PC-3 (cell line): Measurements from ENCODE around the gene SRCAP. TPM values are rescaled to one million over a fixed set of nuclear protein-coding genes. Genes with fewer than 3 reads are reported as not detected.

Experiments used
- ATAC-seq: fragments of 200-7000 bp; cut with Tn5 transposase; 2 replicates; pipeline ENCODE4 v1.9.1; 2020; ENCODE audit warnings: mild to moderate bottlenecking, moderate library complexity
- BruUV-seq: library from RNA; stranded (reverse); fragments of 400-500 nt; replicated peaks from 2 replicates; lab custom pipeline; 2021; lab: Mats Ljungman, UMichigan
- CTCF ChIA-PET: fragments of 300-600 bp; sonication (Branson Sonifier 250); formaldehyde crosslinking; loops from one replicate; lab custom pipeline; 2022; ENCODE audit warnings: antibody characterized with exemption; lab: Charles Lee
- POLR2A ChIA-PET: fragments of 300-600 bp; sonication (Branson Sonifier 250); formaldehyde crosslinking; loops from one replicate; lab custom pipeline; 2022; ENCODE audit warnings: antibody characterized with exemption; ENCODE audit not compliant: unreplicated experiment; lab: Charles Lee
- DNase-seq: peaks from one replicate; pipeline ENCODE4 v3.0.0-alpha.2; 2015
- H2AFZ ChIP-seq: fragments of 300-600 bp; sonication (generic); 2 replicates; pipeline ENCODE4 v1.6.0; 2016; ENCODE audit warnings: antibody characterized with exemption, low read length
- H3F3A ChIP-seq: fragments of 300-600 bp; sonication (generic); one replicate; pipeline ENCODE4 v1.6.0; 2017; ENCODE audit warnings: antibody characterized with exemption, low read length, control low read depth, mild to moderate bottlenecking; ENCODE audit not compliant: unreplicated experiment
- H3K27ac ChIP-seq: fragments of 300-600 bp; sonication (generic); 2 replicates; pipeline ENCODE4 v1.5.1; 2016; ENCODE audit warnings: mild to moderate bottlenecking, low read length
- H3K27me3 ChIP-seq: fragments of 300-600 bp; sonication (generic); 2 replicates; pipeline ENCODE4 v1.6.1; 2016; ENCODE audit warnings: low read length, mixed read lengths
- H3K36me3 ChIP-seq: fragments of 300-600 bp; sonication (generic); 2 replicates; pipeline ENCODE4 v1.6.1; 2016; ENCODE audit warnings: low read depth, mixed run types, low read length, mixed read lengths
- H3K4me1 ChIP-seq: fragments of 300-600 bp; sonication (generic); 2 replicates; pipeline ENCODE4 v1.5.1; 2016; ENCODE audit warnings: low read length; ENCODE audit not compliant: insufficient read depth
- H3K4me2 ChIP-seq: fragments of 300-600 bp; sonication (generic); 2 replicates; pipeline ENCODE4 v1.6.0; 2016; ENCODE audit warnings: low read length
- H3K4me3 ChIP-seq: fragments of 300-600 bp; sonication (generic); 2 replicates; pipeline ENCODE4 v1.5.1; 2016; ENCODE audit warnings: mild to moderate bottlenecking, low read length, mixed read lengths
- H3K79me2 ChIP-seq: fragments of 300-600 bp; sonication (generic); 2 replicates; pipeline ENCODE4 v1.6.1; 2017; ENCODE audit warnings: low read length, mixed read lengths
- H3K9ac ChIP-seq: fragments of 300-600 bp; sonication (generic); 2 replicates; pipeline ENCODE4 v1.6.0; 2016; ENCODE audit warnings: mild to moderate bottlenecking, low read length
- H3K9me2 ChIP-seq: fragments of 300-600 bp; sonication (generic); replicated peaks from 2 replicates; pipeline ENCODE4 v1.6.1; 2016; ENCODE audit warnings: mixed run types, low read length, mixed read lengths
- H3K9me3 ChIP-seq: fragments of 300-600 bp; sonication (generic); 2 replicates; pipeline ENCODE4 v1.6.1; 2016; ENCODE audit warnings: low read length, mixed read lengths
- H4K20me1 ChIP-seq: fragments of 300-600 bp; sonication (generic); 2 replicates; pipeline ENCODE4 v1.6.1; 2016; ENCODE audit warnings: low read length, mixed read lengths
- EZH2 ChIP-seq: fragments of 300-600 bp; sonication (generic); IDR thresholded peaks from one replicate; pipeline ENCODE4 v1.6.1; 2017; ENCODE audit warnings: antibody characterized with exemption, mild to moderate bottlenecking, low read length; ENCODE audit not compliant: unreplicated experiment
- EZH2phosphoT487 ChIP-seq: fragments of 300-600 bp; sonication (generic); IDR thresholded peaks from 2 replicates; pipeline ENCODE4 v1.6.1; 2018; ENCODE audit warnings: mild to moderate bottlenecking, antibody characterized with exemption, low read length, borderline replicate concordance
- intact Hi-C: fragments of 100-400 bp; cut with micrococcal nuclease; formaldehyde crosslinking; loops from 2 replicates; pipeline ENCODE4 v1.9.0; 2023
- total RNA-seq: library from RNA; depleted of rRNA; stranded (reverse); fragments of >200 nt; gene quantifications from 2 replicates; pipeline ENCODE4 v1.2.3, GENCODE V29; 2014
- TF ChIP-seq, protein P1 (sequence below): fragments of 300-600 bp; sonication (generic); conservative IDR thresholded peaks from 2 replicates; pipeline ENCODE4 v1.5.1; 2017; ENCODE audit warnings: antibody characterized with exemption, low read depth, mild to moderate bottlenecking, low read length

Gene SRCAP
- total RNA-seq, 1 experiment from 2014 or later = 19.0 TPM

DNA sequence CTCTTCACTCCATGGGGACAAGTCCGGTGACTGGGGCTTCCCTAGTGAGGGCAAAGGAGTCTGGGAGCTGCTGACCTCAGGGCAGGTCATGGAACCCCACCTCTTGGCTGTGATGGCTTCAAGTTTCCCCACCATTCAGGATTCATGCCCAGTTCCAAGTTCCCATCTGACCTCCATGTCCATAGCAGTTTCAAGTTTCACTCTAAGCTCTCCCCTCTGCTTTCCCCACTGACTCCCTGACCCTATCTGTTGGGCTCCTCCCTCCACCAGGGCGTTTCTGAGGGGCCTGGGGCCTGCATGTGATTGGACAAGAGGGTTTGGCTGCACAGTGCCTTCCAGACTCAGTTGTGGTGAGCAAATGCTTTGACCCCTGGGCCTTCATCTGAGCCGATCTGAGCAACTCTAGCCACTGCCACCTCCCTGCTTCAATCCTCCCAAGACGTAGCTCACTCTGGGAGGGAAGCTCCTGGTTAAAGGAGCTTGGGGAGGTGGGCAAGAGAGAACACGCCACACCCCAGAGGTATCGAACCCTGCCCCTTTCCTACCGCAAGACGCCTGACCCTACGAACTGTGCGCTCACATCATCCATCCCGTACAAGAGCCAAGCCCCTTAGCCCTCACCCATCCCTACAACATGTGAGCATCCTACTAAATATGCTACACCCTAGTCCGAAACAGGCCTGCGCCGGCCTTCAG, 79.7 kb downstream of the SRCAP start:
- Histone ChIP-seq H3K9me2 (no peaks in the 10 kb centered on the region), H3K79me2 (no peaks in the 10 kb centered on the region), H3K27ac (no peak overlapping the region), H3K9ac (no peak overlapping the region), H3K36me3 (no peaks in the 10 kb centered on the region), H3K4me2 (no peak overlapping the region), H4K20me1 (no peaks in the 10 kb centered on the region), H3K9me3 (no peaks in the 10 kb centered on the region), H3K4me1 (peaks cover 5% of the 10 kb centered on the region), H3K4me3 (no peak overlapping the region), H3F3A (no peaks in the 10 kb centered on the region), H2AFZ (no peak overlapping the region), H3K27me3 (no peaks in the 10 kb centered on the region)
- CTCF ChIA-PET = no interaction called here
- intact Hi-C loops = no loop called here
- BruUV-seq = no TSS peak
- ATAC-seq = no peak
- TF ChIP-seq EZH2 (no peak), EZH2phosphoT487 (no peak)
- TF ChIP-seq, protein P1, sequence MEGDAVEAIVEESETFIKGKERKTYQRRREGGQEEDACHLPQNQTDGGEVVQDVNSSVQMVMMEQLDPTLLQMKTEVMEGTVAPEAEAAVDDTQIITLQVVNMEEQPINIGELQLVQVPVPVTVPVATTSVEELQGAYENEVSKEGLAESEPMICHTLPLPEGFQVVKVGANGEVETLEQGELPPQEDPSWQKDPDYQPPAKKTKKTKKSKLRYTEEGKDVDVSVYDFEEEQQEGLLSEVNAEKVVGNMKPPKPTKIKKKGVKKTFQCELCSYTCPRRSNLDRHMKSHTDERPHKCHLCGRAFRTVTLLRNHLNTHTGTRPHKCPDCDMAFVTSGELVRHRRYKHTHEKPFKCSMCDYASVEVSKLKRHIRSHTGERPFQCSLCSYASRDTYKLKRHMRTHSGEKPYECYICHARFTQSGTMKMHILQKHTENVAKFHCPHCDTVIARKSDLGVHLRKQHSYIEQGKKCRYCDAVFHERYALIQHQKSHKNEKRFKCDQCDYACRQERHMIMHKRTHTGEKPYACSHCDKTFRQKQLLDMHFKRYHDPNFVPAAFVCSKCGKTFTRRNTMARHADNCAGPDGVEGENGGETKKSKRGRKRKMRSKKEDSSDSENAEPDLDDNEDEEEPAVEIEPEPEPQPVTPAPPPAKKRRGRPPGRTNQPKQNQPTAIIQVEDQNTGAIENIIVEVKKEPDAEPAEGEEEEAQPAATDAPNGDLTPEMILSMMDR = no peak
- DNase-seq = no peak
- POLR2A ChIA-PET = interaction anchor here (0.7 kb wide), 1 partner anchor 39 kb away, joined by 4 read pairs; no protein-coding TSS in a partner anchor

DNA sequence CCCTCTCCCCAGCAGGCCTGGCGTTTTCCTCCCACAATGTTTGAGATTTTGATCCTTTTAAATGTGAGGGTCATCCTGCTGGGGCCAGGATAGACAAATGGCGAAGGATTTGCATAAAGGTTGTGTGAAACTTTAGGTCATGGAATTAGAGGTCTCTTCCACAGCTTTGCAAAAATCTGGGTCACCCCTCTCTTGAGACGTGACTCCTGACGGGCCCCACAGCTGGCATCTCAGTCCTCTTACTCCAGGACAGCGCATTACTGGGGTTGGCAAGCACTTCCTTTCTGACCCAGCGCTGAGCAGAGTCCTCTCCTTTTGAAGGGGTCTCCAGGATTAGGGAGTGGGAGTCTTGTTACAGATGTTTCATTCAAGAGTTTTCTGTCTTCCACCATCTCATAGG, 80.6 kb downstream of the SRCAP start:
- no peaks in the 10 kb centered on the region for H3K27me3 ChIP-seq
- intact Hi-C loops = no loop called here
- BruUV-seq = no TSS peak
- no peak for ATAC-seq
- H3K4me2 ChIP-seq = no peak overlapping the region
- no peaks in the 10 kb centered on the region for H3F3A ChIP-seq
- H3K36me3 ChIP-seq = no peaks in the 10 kb centered on the region
- H3K9ac ChIP-seq = no peak overlapping the region
- TF ChIP-seq, protein P1 = no peak
- TF ChIP-seq EZH2phosphoT487 (no peak), EZH2 (no peak)
- no peaks in the 10 kb centered on the region for H4K20me1 ChIP-seq
- no peaks in the 10 kb centered on the region for H3K9me2 ChIP-seq
- peaks cover 5% of the 10 kb centered on the region for H3K4me1 ChIP-seq
- no peak overlapping the region for H3K27ac ChIP-seq
- H3K4me3 ChIP-seq = no peak overlapping the region
- ChIA-PET POLR2A (no interaction called here), CTCF (no interaction called here)
- H3K9me3 ChIP-seq = no peaks in the 10 kb centered on the region
- DNase-seq = no peak
- H2AFZ ChIP-seq = no peak overlapping the region
- no peaks in the 10 kb centered on the region for H3K79me2 ChIP-seq

DNA sequence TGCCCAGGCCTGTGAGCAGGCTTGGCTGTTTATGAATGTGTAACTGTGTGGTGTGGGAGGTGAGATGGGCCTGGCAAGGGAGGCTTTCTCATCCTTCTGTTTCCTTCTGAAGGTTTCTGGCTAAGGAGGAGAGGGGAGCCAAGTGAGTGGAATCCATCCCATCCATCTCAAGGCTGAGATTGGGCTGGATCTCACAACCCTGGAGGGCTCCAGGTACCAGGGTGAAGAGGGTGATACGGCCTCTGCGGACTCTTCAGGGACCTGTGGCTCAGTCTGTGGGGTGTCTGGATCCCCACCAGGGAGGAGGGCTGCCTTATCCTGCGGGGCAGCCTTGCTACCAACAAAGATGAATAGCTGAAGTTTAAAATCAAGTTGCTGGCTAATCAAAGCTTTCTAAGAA, 81.0 kb downstream of the SRCAP start:
- Histone ChIP-seq H3F3A (no peaks in the 10 kb centered on the region), H3K79me2 (0 out of 2 replicates have a peak, but pooled peaks cover under 1% of the 10 kb centered on the region), H2AFZ (no peak overlapping the region), H3K4me2 (no peak overlapping the region), H4K20me1 (no peaks in the 10 kb centered on the region), H3K27me3 (no peaks in the 10 kb centered on the region), H3K9ac (no peak overlapping the region), H3K4me1 (peaks cover 2% of the 10 kb centered on the region), H3K4me3 (no peak overlapping the region), H3K9me2 (no peaks in the 10 kb centered on the region), H3K36me3 (no peaks in the 10 kb centered on the region), H3K27ac (no peak overlapping the region), H3K9me3 (no peaks in the 10 kb centered on the region)
- CTCF ChIA-PET = no interaction called here
- DNase-seq (no peak), ATAC-seq (no peak)
- TF ChIP-seq, protein P1 = no peak
- POLR2A ChIA-PET = no interaction called here
- intact Hi-C loops = no loop called here
- BruUV-seq = no TSS peak
